Mesenchymal stem cell (in vitro differentiated cells and primary cell): Measurements from ENCODE around the gene TMEM143.

Experiments
- DNase-seq: peaks from one replicate; pipeline ENCODE4 v3.0.0-alpha.2; 2013
- H2AFZ ChIP-seq: one replicate; pipeline ENCODE4 v1.6.1; 2013; ENCODE audit warnings: low read depth, mild to moderate bottlenecking, control low read depth, inconsistent platforms, low read length, moderate library complexity
- H2AK5ac ChIP-seq: 2 replicates; pipeline ENCODE4 v1.6.1; 2013; ENCODE audit warnings: low read length, moderate library complexity, mild to moderate bottlenecking, inconsistent platforms; ENCODE audit not compliant: severe bottlenecking
- H2BK120ac ChIP-seq: one replicate; pipeline ENCODE4 v1.6.1; 2013; ENCODE audit warnings: low read depth, mild to moderate bottlenecking, inconsistent platforms, low read length, moderate library complexity
- H2BK12ac ChIP-seq, 2 experiments: one replicate each; pipeline ENCODE4 v1.6.1; 2013; ENCODE audit warnings: inconsistent platforms in 2 of 2, low read length in 2 of 2, mild to moderate bottlenecking in 2 of 2, moderate library complexity in 2 of 2, control low read depth in 1 of 2
- H2BK15ac ChIP-seq: one replicate; pipeline ENCODE4 v1.6.1; 2013; ENCODE audit warnings: mild to moderate bottlenecking, low read depth, inconsistent platforms; ENCODE audit not compliant: poor library complexity, severe bottlenecking
- H2BK5ac ChIP-seq: 2 replicates; pipeline ENCODE4 v1.6.1; 2013; ENCODE audit warnings: low read depth, mild to moderate bottlenecking, low read length, control low read depth, inconsistent platforms; ENCODE audit not compliant: poor library complexity, severe bottlenecking
- H3K14ac ChIP-seq, 2 experiments: one replicate each; pipeline ENCODE4 v1.6.1; 2013; ENCODE audit warnings: inconsistent platforms in 2 of 2, low read length in 2 of 2, control low read depth in 1 of 2, mild to moderate bottlenecking in 1 of 2, moderate library complexity in 1 of 2
- H3K18ac ChIP-seq, 2 experiments: one replicate each; pipeline ENCODE4 v1.6.1; 2013; ENCODE audit warnings: inconsistent platforms in 2 of 2, low read length in 2 of 2, control low read depth in 1 of 2, low read depth in 1 of 2, mild to moderate bottlenecking in 1 of 2
- H3K23ac ChIP-seq, 2 experiments: one replicate each; pipeline ENCODE4 v1.6.1; 2013; ENCODE audit warnings: inconsistent platforms in 2 of 2, low read length in 2 of 2, mild to moderate bottlenecking in 2 of 2, moderate library complexity in 2 of 2, control low read depth in 1 of 2
- H3K27ac ChIP-seq: 2 replicates; pipeline ENCODE4 v1.5.1; 2013; ENCODE audit warnings: mild to moderate bottlenecking, moderate library complexity, low read length, control low read depth, inconsistent platforms; ENCODE audit not compliant: poor library complexity, severe bottlenecking
- H3K27me3 ChIP-seq, 2 experiments: 2 replicates each; pipeline versions ENCODE4 v1.6.1 to v1.7.0; 2013; ENCODE audit warnings: low read length in 2 of 2, mild to moderate bottlenecking in 2 of 2, moderate library complexity in 2 of 2, control low read depth in 1 of 2, inconsistent platforms in 1 of 2; ENCODE audit not compliant: control insufficient read depth in 1 of 2, insufficient read depth in 1 of 2
- H3K36me3 ChIP-seq, 2 experiments: 2 replicates each; pipeline versions ENCODE4 v1.6.1 to v1.7.0; 2013; ENCODE audit warnings: low read length in 2 of 2, control low read depth in 1 of 2, inconsistent platforms in 1 of 2, low read depth in 1 of 2, mild to moderate bottlenecking in 1 of 2; ENCODE audit not compliant: insufficient read depth in 2 of 2, control insufficient read depth in 1 of 2
- H3K4ac ChIP-seq, 2 experiments: one replicate each; pipeline ENCODE4 v1.6.1; 2013; ENCODE audit warnings: inconsistent platforms in 2 of 2, low read length in 2 of 2, mild to moderate bottlenecking in 2 of 2, moderate library complexity in 2 of 2, control low read depth in 1 of 2, low read depth in 1 of 2
- H3K4me1 ChIP-seq: 2 replicates; pipeline ENCODE4 v1.6.1; 2013; ENCODE audit warnings: low read depth, low read length, control low read depth; ENCODE audit not compliant: control insufficient read depth, insufficient read depth
- H3K4me2 ChIP-seq: 2 replicates; pipeline ENCODE4 v1.6.1; 2013; ENCODE audit warnings: low read length, mild to moderate bottlenecking, inconsistent platforms; ENCODE audit not compliant: poor library complexity, severe bottlenecking
- H3K4me3 ChIP-seq, 2 experiments: 2 replicates each; pipeline versions ENCODE4 v1.5.1 to v1.7.0; 2013; ENCODE audit warnings: low read length in 2 of 2, mild to moderate bottlenecking in 2 of 2, control low read depth in 1 of 2, low read depth in 1 of 2; ENCODE audit not compliant: insufficient read depth in 1 of 2
- H3K79me1 ChIP-seq: replicated peaks from 2 replicates; pipeline ENCODE4 v1.6.1; 2013; ENCODE audit warnings: mild to moderate bottlenecking, control low read depth, low read length, inconsistent platforms; ENCODE audit not compliant: poor library complexity, severe bottlenecking
- H3K9ac ChIP-seq: 2 replicates; pipeline ENCODE4 v1.7.0; 2013; ENCODE audit warnings: mild to moderate bottlenecking, low read length, moderate library complexity
- H3K9me3 ChIP-seq: 2 replicates; pipeline ENCODE4 v1.7.0; 2013; ENCODE audit warnings: mild to moderate bottlenecking, low read length; ENCODE audit not compliant: control insufficient read depth
- H4K8ac ChIP-seq: one replicate; pipeline ENCODE4 v1.6.1; 2013; ENCODE audit warnings: inconsistent platforms, mild to moderate bottlenecking, low read length, moderate library complexity
- H4K91ac ChIP-seq: one replicate; pipeline ENCODE4 v1.6.1; 2013; ENCODE audit warnings: mild to moderate bottlenecking, low read length, inconsistent platforms
- WGBS: methylation state at CpG from one replicate; pipeline ENCODE4 v1.1.7; 2013; ENCODE audit warnings: mixed read lengths; 5-methylcytosine and 5-hydroxymethylcytosine counted together

The TMEM143 gene

GRCh38 chr19:48401287-48401686 is 37.5 kb upstream of the TMEM143 start:
- Histone ChIP-seq H3K36me3 (no peaks in the 10 kb centered on the region), H3K4me2 (no peak overlapping the region), H3K27ac (no peak overlapping the region), H3K23ac (no peak overlapping the region), H3K9me3 (no peaks in the 10 kb centered on the region), H3K18ac (no peak overlapping the region), H2AFZ (no peak overlapping the region), H2BK15ac (no peak overlapping the region), H2BK5ac (no peak overlapping the region), H3K4ac (no peak overlapping the region), H2AK5ac (no peak overlapping the region), H3K14ac (no peak overlapping the region), H4K91ac (no peak overlapping the region), H3K9ac (no peak overlapping the region), H3K27me3 (peaks cover 0 to 5% of the 10 kb centered on the region in 2 experiments), H3K4me1 (peaks cover 15% of the 10 kb centered on the region), H4K8ac (no peak overlapping the region), H2BK120ac (no peak overlapping the region), H3K4me3 (no peak overlapping the region), H3K79me1 (peaks cover 3% of the 10 kb centered on the region), H2BK12ac (no peak overlapping the region)
- DNase-seq = no peak
- WGBS = 91% methylated on average over 5 of the region's 5 CpGs

- peaks cover 3% of the 10 kb centered on the region for H3K79me1 ChIP-seq
- H3K18ac ChIP-seq = peak overlapping the region; percentile 10 to 23
- peak overlapping the region; percentile 74 for H4K8ac ChIP-seq
- H3K23ac ChIP-seq = no peak overlapping the region
- peak overlapping the region in 1 of 2 experiments; percentile 9 for H3K4ac ChIP-seq
- no peak overlapping the region for H3K14ac ChIP-seq
- H3K27me3 ChIP-seq = peaks cover 9 to 16% of the 10 kb centered on the region in 2 experiments
- H3K36me3 ChIP-seq = no peaks in the 10 kb centered on the region
- peak overlapping the region; percentile 63 for H3K27ac ChIP-seq
- H2BK12ac ChIP-seq = peak overlapping the region; percentile 17 to 96
- peak overlapping the region in 1 of 2 experiments; percentile 79 for H3K4me3 ChIP-seq
- DNase-seq = peak; percentile 93
- H2BK5ac ChIP-seq = no peak overlapping the region
- peak overlapping the region; percentile 51 for H2BK120ac ChIP-seq
- H3K9ac ChIP-seq = peak overlapping the region; percentile 79
- peak overlapping the region; percentile 4 for H3K4me2 ChIP-seq
- peak overlapping the region; percentile 15 for H2BK15ac ChIP-seq
- H2AFZ ChIP-seq = peak overlapping the region; percentile 62
- no peak overlapping the region for H4K91ac ChIP-seq
- peaks cover 17% of the 10 kb centered on the region for H3K4me1 ChIP-seq
- no peak overlapping the region for H2AK5ac ChIP-seq
- H3K9me3 ChIP-seq = no peaks in the 10 kb centered on the region
- WGBS = 20% methylated on average over 14 of the region's 14 CpGs
These were observed 36.4 kb upstream of the TMEM143 start for GRCh38 chr19:48400018-48400742.

GRCh38 chr19:48398375-48399235 is 34.9 kb upstream of the TMEM143 start:
- H4K8ac ChIP-seq = peak overlapping the region; percentile 97
- H3K9me3 ChIP-seq = no peaks in the 10 kb centered on the region
- peak overlapping the region; percentile 57 for H2BK15ac ChIP-seq
- peak overlapping the region; percentile 48 to 88 for H3K4me3 ChIP-seq
- H3K79me1 ChIP-seq = peaks cover 3% of the 10 kb centered on the region
- H3K9ac ChIP-seq = peak overlapping the region; percentile 92
- peak overlapping the region; percentile 88 to 95 for H3K18ac ChIP-seq
- H3K14ac ChIP-seq = peak overlapping the region in 1 of 2 experiments; percentile 79
- H2BK120ac ChIP-seq = peak overlapping the region; percentile 37
- peak overlapping the region; percentile 22 to 83 for H2BK12ac ChIP-seq
- no peak overlapping the region for H2BK5ac ChIP-seq
- 6% methylated on average over 84 of the region's 104 CpGs for WGBS
- peak overlapping the region; percentile 2 for H4K91ac ChIP-seq
- peak overlapping the region; percentile 42 for H3K4me2 ChIP-seq
- H3K27ac ChIP-seq = peak overlapping the region; percentile 8
- no peak overlapping the region for H3K23ac ChIP-seq
- peaks cover 32% of the 10 kb centered on the region for H3K4me1 ChIP-seq
- peak overlapping the region; percentile 68 for H2AK5ac ChIP-seq
- H3K36me3 ChIP-seq = no peaks in the 10 kb centered on the region
- peak overlapping the region; percentile 84 to 86 for H3K4ac ChIP-seq
- H3K27me3 ChIP-seq = peaks cover 22 to 30% of the 10 kb centered on the region in 2 experiments
- DNase-seq = peak; percentile 78
- H2AFZ ChIP-seq = peak overlapping the region; percentile 58

GRCh38 chr19:48398102-48398374 is 34.3 kb upstream of the TMEM143 start:
- peak; percentile 37 for DNase-seq
- Histone ChIP-seq H3K14ac (peak overlapping the region in 1 of 2 experiments; percentile 53), H3K9me3 (no peaks in the 10 kb centered on the region), H2BK15ac (peak overlapping the region; percentile 57), H2AFZ (peak overlapping the region; percentile 11), H3K27ac (no peak overlapping the region), H3K23ac (no peak overlapping the region), H4K91ac (peak overlapping the region; percentile 2), H3K18ac (peak overlapping the region; percentile 41 to 95), H4K8ac (peak overlapping the region; percentile 97), H3K79me1 (peaks cover 3% of the 10 kb centered on the region), H3K4ac (peak overlapping the region; percentile 84 to 86), H3K9ac (peak overlapping the region; percentile 92), H3K27me3 (peaks cover 28 to 31% of the 10 kb centered on the region in 2 experiments), H2BK120ac (peak overlapping the region; percentile 89), H3K4me2 (peak overlapping the region; percentile 42), H2BK12ac (no peak overlapping the region), H3K4me3 (peak overlapping the region; percentile 48 to 88), H3K4me1 (peaks cover 36% of the 10 kb centered on the region), H3K36me3 (no peaks in the 10 kb centered on the region), H2AK5ac (no peak overlapping the region), H2BK5ac (no peak overlapping the region)
- WGBS = 9% methylated on average over 16 of the region's 17 CpGs
